OCI-M2 (cell line): ENCODE data around the gene SLC25A47.
"Not testable (repeated sequence)": the region's sequence is repeated elsewhere in the genome, so short reads cannot be mapped to it uniquely, and the experiment has no call there.

Experiments used
- DNase-seq: peaks from one replicate; lab custom pipeline; 2025; ENCODE audit not compliant: unreplicated experiment; lab: John Stamatoyannopoulos, UW

The SLC25A47 gene

DNA sequence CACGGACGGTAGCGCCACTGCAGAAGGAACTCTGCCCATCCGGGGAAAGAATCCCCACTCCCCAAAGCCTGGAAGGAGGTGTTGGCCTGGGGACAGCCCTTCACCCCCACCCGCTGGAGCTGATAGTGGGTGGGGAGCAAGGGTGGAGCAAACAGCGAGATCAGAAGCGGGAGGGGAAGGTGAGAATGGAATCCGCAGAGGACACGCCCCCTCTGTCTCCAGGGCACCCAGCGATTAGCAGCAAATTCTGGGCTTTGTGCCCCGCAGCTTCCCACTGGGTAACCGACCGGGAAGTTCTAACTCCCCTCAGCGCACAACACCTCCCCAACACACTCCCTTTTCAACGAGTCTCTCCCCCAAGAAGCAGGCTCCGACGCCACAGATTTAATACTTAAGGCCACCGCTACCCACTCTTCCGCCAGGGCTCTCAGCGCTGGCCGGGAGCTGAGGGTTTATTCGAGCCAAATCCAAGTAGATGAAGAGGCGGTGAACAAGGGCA, 18.3 kb upstream of the SLC25A47 start:
- DNase-seq, result no peak

DNA sequence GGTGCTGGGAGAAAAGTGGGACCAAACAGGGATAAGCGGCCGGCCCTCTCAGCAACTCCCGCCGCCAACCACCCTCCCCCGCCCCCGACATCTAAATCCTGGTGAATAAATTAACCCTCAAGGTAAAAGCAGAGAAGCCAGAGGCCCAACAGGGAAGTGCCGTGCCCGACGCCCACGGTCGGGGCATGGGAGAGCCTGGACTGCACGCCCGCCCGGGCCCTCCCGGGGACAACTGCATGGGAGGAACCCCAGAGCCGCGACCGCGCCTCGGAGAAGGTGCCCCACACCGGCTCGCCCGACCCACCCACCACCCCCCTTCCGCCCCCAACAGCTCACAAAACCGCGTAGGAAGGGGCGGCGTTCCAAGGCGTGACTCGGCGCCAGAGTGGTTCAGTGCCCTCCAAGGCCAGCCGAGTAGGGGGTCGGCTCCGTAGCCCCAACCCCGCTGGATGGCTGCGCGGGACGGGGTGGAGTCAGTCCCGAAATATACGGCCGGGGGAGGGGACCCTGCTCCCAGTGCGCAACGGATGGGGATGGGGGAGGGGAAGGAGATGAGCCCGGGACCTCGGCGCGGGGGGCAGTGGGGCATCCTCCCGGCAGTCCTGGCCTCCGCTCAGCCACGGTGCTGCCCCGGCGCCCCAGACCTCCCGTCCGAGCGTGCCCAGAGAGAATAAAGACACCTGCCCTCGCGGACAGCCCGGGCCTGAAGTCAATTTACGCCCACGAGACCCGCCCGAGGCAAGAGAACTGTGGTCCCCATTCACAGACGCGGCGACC, 17.6 kb upstream of the SLC25A47 start:
- no peak for DNase-seq

- DNase-seq, result no peak
These were observed 16.8 kb upstream of the SLC25A47 start, which contains the start of gene SLC25A29 for GRCh38 chr14:100306101-100306997. TSS of gene SLC25A29 (minus strand) at chr14:100306444. CDS start at chr14:100306232, 212 bp downstream.

- no peak for DNase-seq
These were observed 16.0 kb upstream of the SLC25A47 start for GRCh38 chr14:100306998-100307765.

DNA sequence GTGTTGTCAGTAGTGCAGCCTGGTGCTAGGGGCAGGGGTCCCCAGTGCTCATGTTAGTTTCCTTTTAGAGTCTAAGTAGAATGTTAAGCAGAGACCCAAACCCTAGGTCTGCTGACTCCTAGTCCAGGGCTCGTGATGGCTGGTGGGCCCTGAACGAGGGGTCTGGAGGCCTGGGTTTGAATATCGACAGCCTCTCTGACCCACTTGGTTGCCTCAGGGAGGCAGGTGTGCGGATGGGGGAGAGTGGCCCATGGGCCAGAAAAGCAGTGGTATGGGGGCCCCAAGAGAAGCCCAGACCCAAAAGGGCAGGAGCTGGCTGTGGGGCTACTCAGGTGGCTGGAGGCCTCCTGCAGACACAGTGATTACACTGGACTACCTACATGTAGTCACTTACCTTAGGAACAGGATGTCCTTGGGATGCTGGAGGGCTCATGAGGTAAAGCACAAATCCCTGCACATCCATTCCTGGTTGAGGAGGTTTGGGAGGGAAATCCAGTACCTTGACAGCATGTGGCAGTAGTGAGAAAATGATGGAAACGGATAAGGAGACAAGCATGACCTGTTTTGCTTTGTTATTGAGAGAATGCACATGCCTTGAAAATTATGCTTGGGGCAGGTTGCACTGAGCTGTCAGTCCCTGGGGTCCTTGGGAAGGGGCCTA, 15.2 kb upstream of the SLC25A47 start:
- no peak for DNase-seq

- DNase-seq, result not testable (repeated sequence)
These were observed 14.7 kb upstream of the SLC25A47 start for GRCh38 chr14:100308427-100308792.

DNA sequence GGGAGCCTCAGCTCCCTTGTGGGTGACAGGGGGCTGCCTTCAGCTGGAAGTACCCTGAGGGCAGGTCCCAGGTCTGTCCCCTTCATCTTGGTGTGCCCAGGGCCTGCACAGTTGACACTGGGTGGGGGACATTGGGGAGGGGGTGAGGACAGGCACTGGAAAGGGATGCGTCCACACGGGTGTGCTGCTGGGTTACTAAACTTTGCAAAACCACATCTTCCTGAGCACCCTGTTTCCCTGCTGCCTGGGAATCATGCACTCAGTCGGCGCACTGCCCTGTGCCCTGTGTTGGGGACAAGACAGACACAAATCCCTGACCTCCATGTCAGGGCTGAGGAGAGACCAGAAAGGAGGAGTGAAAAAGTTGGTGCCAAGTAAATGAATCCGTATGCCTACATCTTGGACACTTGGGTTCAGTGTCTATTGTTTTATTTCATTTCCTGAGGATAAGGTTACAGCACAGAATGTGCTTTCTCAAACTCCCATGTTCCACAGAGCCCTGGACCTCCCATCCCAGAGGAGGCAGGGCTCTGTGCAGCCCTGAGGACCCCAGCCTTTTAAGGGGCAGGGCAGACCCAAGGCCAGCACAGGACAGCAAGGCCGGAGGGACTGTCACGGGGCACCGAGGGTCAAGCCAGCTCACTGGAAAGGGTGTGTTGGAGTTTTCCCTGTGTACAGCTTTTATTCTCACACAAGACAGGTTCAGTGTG, 14.0 kb upstream of the SLC25A47 start:
- no peak for DNase-seq

GRCh38 chr14:100312110-100312876, 10.8 kb upstream of the SLC25A47 start:
- peak; percentile 60 for DNase-seq

- DNase-seq, result no peak
These were observed 10.2 kb upstream of the SLC25A47 start for GRCh38 chr14:100312877-100313400.

- DNase-seq, result no peak
These were observed 9.5 kb upstream of the SLC25A47 start for GRCh38 chr14:100313464-100314230.

GRCh38 chr14:100314724-100315123, 8.4 kb upstream of the SLC25A47 start:
- DNase-seq, result no peak

DNA sequence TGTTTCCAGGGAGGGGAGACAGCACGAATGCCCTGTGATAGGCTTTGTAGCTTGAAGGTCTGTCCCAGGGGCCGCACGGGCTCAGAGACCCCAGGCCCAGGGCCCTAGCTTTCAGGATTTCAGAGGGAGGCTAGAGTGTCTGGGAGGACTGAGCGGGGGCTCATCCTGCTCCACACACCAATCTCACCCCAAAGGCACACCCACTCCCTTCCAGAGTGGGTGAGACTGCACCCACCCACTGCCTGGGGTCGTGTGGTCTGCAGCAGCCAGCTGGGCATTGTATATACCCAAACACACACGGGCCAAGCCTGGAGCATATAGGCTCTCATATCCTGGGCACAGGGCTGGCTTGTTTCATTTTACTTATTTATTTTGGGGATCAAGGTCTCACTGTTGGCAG, 5.8 kb upstream of the SLC25A47 start:
- no peak for DNase-seq

DNA sequence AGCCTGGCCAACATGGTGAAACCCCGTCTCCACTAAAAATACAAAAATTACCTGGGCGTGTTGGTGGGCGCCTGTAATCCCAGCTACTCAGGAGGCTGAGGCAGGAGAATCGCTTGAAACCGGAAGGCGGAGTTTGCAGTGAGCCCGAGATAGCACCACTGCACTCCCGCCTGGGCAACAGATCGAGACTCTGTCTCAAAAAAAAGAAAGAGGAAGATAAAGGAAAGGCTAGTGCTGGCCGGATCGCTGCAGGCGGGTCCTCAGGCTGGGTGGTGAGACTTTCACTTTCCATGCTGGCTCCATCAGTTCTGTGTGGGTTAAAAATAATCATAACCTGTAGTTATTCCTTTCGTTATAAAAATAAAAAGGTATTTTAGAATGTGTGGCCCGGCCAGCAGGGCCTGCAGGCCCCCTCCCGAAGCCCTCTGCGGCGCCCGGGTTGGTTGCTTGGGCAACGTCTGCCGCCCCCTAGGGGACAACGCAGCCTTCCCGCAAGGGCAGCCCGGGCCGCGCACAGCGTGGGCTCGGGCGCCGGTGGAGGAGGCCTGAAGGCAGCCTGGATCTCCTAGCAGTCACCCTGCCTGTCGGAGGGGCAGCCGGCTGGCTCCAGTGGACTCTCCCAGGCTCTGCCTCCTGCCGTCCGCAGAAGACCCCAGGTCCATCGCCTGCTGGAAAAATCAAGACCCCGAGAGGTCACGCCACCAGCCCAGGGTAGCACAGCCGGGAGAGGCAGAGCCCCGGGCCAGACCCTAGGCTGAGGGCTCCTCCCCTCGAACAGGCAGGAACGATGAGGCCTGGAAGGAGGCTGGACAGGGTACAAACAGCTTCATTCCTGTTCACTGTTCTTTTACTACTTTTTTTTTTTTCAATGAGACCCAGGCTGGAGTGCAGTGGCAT, 5.0 kb upstream of the SLC25A47 start:
- no peak for DNase-seq

DNA sequence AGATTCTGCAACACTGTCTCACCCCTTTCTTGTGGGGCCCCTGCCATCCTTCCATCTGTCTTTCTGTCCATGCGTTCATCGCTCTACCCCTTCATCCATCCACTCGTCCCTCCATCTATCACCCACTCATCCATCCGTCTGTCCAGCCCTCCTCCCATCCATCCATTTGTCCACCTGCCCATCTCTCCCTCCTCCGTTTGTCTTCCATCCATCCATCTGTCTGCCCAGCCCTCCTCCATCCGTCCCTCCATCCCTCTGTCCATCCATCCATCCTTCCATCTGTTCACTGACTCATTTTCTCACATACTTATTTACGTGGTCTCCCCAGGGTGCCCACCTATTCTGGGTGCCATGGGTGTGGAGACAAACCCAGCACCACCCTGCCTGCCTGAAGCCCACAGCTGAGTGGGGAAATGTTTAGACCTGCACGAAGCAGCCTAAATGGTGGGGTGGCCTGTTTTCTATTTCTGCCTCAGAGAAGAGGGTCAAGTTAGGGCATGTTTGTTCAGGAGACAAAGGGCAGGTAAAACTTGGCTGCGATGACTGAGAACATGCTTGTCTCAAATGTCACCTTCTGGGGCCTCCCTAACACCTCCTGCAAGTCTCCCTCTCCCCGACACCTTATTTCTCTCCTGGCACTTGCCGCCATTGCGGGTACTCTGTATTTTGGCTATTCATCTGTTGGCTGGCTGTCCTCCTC, 2.8 kb upstream of the SLC25A47 start:
- DNase-seq, result no peak

DNA sequence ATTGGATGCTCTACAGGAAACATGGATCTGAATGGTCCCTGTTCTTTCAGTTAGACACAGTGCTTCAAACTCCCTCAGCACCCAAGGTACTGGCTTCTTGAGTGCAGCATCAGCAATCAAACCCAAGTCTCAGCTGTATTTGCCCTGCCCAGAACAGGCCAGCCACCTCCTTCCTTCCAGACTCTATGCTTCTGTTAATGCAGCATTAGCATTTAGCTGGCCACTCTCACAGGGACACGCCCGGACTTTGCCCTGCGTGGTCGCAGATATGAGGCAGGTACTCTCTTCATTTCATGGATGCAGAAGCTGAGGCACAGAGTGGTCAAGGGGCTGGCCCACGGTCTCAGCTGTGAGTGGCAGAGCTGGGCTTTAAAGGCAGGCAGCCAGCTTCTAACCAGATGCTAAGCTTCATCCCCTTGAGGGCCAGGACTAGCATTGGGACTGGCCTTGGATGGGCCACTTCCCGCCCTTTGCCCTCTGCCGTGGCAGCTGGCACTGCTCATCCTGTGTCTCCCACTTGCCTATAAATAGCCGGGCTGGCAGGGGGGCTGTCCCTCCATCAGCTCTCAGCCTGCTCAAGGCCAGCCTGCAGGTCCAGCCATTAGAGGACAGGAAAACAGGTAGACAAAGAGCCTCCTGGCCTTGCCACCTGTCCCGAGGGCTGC, 1.5 kb upstream of the SLC25A47 start:
- DNase-seq, result no peak
